NCI-H2029 treated with DMSO at 0.1 percent for 48 hours (cell line): ENCODE results near the gene RYR2.
"Not testable (repeated sequence)": the region's sequence is repeated elsewhere in the genome, so short reads cannot be mapped to it uniquely, and the experiment has no call there.

ENCODE experiments used
- DNase-seq: peaks from one replicate; lab custom pipeline; 2025; lab: John Stamatoyannopoulos, UW

Gene RYR2

DNA sequence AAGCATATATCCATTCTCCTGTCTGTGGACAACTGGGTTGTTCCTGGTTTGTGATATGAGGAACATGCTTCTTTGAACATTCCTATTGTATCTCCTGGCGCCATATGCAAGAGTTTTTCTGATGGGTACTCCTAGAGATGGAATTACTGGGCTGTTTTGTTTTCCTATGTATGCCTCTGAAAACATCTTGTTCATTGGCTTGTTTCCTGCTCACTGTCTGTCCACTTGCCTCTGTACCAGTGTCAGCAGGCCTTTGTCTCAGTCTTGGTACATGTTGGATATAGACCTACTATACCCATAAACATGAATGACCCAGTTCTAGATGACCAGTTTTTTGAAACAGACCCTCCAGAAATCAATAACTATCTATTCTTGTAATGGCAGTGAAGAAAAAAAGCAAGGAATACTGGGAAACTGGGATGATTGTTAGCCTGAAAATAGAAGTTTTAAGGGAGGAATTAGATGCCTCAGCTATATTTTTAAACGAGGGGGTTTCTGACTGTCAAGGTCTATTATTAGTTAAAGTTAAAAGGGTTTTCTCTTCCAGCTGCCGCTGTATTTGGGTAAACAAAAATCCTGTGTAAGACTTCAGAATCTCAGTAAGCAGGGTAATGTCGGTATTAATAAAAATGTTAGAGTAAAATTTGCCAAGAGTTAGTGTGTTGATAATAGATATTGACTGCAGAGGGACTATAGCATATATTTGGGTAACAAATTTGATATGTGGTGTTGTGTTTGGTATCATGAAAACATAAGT is 103.6 kb downstream of the RYR2 start:
- DNase-seq = no peak

DNA sequence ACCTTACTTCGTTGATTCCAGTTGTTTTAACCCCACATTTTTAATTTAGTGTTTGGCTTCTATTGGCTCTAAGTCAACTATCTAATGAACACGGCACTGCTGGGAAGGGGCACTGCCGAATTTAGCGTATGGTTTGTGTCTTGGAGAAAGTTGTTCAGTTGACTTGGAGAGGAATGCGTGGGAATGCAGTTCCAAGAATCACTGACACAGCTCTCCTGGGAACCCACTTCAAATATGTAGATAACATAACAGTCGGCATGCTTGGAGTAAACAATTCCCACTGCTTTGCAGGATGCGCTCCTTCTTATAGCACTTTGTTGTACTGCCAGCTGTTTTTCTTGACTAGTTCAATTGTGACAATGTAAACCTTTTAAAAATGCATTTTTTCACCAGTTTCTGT is 104.3 kb downstream of the RYR2 start:
- DNase-seq = no peak

DNA sequence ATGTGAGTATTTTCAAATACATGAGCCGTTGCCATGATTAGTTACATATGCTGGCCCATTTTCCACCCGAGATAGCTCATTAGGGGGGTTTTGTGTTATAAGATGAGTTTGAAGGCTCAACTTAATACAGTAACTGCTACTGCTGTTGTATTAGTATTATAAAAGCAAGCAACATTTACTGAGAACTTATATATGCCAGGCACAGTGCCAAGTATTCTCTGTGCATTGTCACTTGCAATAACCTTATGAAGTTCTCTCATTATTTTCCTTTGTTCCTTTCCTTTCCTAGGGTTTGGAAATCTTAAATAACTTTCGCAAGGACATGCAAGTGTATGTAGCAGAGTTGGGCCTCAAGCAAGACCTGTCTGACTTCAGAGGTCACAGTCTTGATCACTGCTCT is 107.9 kb downstream of the RYR2 start:
- DNase-seq = no peak

DNA sequence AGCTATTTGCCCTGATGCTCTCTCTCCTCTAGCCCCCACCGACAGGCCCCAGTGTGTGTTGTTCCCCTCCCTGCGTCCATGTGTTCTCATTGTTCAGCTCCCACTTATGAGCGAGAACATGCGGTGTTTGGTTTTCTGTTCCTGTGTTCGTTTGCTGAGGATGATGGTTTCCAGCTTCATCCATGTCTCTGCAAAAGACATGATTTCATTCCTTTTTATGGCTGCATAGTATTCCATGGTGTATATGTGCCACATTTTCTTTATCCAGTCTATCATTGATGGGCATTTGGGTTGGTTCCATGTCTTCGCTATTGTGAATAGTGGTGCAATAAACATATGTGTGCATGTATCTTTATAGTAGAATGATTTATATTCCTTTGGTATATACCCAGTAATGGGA is 110.0 kb downstream of the RYR2 start:
- DNase-seq = not testable (repeated sequence)

DNA sequence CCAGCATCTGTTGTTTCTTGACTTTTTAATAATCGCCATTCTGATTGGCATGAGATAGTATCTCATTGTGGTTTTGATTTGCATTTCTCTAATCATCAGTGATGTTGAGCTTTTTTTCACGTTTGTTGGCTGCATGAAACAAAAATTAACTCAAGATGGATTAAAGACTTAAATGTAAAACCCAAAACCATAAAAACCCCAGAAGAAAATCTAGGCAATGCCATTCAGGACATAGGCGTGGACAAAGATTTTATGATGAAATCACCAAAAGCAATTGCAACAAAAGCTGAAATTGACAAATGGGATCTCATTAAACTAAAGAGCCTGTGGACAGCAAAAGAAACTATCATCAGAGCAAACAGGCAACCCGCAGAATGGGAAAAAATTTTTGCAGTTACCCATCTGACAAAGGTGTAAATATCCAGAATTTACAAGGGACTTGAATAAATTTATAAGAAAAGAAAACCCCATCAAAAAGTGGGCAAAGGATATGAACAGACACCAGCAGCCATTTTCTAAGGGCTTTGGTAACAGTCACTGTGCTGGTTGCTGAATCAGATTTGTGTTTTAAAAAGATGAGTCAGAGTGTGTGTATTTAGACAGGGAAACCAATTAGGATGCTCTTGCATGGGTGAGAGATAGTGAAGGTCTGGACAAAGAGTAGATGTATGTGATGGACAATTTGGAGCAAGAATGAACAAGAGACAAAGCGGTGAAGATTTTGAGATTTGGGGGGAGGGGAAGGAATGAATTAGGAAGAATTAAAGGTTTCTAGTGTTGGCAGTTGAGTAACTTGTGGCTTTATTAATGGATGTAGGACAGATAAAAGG is 110.7 kb downstream of the RYR2 start:
- no peak for DNase-seq

DNA sequence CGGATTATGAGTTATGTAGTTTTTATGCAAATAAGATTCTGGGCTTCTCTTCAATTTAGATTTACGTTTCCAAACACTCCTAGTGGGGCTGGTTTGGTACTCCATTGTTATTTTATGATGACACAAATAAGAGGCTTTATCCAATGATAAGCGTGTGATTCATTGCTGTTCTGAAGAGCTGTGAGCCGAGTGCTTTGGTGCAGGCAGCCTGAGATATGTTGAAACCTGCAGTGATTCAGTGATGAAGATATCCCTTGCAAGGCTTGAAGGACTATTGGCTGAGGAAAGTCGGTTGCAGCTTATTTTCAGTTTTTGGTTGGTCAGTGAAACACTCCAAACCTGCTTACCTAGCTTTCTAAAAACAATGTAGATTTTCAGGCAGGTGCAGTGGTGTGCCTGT is 112.2 kb downstream of the RYR2 start:
- DNase-seq = no peak

DNA sequence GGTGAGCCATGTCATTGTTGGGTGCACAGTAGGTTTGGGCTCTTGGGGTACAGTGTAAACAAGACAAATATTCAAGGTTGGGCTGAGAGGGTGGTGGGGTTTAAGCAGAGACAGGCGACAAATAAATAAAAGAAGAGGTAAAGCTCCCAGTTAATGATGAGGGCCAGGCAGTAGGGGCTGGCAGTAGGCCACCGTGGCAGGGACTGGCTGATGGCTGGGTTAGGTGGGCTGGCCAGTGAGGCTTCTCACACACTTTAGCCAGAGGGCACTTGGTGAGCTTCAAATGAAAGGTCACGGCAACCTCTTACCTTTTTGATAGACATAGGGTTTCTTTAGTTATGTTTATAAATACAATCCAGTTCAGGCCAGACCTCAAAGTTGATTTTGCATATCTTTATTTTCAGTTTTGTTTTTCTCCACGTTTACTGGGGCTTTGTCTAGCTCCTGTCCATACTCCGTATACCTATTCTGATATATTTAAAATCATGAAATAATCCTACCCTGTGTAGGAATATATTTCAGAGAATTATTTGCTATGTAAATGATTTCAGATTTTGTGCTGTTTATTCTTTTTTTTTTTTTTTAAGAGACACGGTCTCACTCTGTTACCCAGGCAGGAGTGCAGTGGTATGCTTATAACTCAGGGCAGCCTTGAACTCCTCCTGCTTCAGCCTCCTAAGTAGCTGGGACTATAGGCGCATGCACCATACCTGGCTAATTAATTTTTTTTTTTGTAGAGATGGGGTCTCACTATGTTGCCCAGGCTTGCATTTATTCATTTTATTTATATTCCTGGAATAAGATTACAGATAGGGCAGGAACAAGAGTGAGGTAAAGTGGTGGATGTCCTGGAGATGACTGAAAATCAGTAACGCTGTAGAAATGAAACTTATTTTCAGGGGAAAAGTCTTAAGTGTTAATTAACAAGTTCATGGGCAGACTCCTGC is 122.7 kb downstream of the RYR2 start:
- no peak for DNase-seq

DNA sequence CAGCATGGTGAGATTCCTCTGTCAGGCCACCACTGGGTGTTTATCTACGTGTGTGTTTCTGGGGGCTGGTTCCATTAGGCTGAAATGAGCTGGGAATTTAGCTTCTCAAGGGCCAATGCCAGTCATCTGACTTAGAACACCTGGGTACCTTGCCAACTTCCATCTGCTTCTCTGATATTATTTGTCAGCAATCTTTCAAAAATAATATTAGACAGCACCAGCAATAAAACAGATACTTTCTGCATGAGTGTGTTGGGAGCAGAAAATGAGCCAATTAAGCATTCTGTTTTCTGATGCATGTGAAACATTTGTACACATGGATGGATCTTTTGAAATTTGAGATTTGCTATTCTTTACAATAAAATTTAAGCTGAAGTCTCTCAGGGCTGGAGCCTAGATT is 124.1 kb downstream of the RYR2 start:
- DNase-seq = no peak

DNA sequence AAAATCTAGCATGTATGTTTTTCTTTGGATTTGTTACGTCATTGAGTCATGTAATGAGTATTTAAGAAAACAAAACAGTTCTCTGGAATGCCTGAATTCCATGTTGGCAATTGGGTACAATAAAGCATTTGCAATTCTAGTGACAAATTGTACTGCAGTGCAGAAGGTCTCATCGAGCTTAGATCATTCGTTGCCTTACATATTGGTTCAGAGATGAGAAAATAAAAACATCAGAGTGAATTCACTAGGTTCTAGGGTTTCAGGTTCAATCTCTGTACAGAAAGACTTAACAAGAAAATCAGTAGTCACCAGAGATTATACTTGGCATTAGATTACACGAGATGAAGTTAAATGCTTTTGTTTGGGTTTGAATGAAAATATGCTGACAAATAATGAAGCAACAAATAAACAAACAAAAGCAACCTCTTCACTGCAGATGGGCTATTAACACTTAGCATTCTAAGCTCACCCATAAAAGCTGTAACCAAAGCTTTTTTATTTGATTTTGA is 124.7 kb downstream of the RYR2 start:
- no peak for DNase-seq

DNA sequence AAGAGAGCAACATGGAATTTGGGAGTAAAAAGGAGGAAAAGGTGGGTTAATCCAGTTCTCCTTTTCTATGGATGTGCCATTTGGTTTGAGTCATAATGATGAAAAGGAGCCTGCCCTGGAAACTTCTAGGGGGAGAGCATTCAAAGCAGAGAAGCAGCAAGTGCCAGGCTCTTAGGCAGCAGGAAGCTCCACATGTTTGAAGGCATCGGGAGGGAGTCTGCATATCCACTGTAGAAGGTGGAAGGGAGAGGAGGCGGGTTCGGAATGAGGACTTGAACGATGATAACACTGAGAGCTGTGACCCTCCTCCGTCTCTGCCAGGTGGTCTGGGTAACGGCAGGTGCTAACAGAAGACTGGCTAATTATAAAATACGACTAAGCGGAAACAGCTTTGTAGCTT is 128.2 kb downstream of the RYR2 start:
- DNase-seq = no peak

DNA sequence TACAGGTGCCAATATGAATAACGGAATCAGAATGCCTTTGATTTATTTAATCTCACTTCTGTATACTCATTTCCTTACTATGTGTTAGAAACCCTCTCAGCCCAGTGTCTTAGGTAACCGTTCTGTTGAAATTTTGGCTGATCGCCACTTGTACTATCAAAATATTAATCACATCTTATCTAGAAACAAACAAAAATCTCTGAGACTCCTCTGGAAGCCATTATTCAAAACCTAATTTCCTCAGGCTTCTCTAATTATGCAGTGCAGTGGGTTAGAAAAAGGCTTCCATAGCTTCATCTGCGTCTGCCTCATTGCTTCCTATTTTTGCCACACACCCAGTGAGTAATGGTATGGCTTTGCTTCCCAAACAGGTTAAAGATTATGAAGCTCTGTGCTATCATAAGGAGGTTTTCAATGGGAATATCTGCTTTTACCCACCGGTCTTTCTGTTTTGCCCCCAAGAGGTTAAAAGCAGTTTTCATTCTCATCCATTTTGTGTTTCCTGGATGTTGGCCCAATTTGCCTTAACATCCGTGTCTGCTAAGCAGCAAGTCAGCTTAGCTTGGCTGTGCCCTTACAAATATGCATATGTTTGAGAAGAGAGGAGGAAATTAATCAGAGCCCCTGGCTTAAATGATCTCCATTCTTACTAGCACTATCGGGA is 129.6 kb downstream of the RYR2 start:
- no peak for DNase-seq

DNA sequence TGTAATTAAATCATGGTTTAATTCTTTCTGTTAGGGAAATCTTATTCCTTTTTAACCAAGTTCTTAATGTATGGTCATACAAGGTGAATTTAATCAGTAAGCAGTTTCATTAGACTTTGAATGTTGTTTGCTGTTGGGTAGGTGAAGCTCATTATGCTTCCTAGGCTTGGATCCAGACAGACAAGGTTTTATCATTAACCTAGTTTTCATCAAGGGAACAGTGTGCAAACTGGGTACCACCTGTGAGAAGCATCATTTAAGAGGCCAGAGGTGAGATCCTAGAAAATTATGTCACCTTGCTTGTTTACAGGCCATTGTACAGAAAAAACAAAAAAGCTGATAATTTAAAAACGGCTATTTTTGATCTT is 130.1 kb downstream of the RYR2 start:
- DNase-seq = no peak

DNA sequence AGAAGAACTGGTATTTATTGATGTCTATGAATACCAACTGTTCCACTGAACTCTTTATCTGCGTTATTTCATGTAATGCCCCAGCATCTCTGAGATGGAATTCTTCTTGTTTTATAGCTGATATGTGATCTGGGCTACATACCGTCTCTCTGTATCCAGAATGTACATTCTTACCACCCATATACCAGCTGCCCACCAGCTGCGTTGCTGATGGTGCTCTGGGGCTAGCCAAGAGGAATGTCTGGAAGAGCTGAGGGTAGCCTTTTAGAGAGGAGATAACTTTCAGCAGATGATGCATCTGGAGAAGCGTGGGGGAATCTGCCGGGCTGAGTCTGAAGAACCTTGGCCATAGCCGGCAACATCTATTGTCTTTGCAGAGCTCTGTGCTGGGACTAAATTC is 137.5 kb downstream of the RYR2 start:
- no peak for DNase-seq

DNA sequence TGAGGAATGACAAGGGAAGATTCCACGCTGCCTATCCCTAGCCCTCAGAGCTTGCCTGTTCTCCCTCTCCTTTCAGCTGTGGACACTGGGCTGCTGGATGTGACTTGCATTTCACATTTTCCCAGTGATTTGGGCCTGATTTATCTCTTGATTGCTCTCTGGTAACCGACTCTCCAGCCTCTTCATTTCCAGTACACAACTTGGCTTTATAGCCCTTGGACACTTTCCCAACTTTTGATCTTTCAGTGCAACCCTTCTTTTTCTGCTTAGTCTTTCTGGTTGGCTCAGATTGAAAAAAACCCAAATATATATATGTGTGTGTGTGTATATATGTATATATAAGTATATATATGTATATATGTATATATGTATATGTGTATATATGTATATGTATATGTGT is 138.3 kb downstream of the RYR2 start:
- no peak for DNase-seq

DNA sequence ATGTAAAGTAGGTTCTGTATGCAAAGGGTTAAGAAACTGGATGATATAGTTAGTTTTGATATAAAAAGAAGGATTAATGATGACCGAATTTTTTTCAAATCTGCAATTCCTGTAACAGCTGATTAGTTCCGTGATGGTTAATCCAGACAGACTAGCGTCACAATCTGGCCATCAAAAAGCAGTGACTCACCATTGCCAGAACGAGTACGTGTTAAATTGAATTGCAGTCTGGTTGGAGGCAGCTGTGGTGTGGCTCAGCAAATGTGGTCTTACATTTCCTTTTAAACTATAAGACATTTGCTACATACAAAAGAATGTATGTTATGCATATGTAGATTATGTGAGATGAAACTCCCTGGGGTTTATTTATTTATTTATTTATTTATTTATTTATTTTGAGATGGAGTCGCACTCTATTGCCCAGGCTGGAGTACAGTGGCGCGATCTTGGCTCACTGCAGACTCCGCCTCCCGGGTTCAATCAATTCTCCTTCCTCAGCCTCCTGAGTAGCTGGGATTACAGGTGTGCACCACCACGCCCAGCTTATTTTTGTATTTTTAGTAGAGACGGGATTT is 139.8 kb downstream of the RYR2 start:
- no peak for DNase-seq

DNA sequence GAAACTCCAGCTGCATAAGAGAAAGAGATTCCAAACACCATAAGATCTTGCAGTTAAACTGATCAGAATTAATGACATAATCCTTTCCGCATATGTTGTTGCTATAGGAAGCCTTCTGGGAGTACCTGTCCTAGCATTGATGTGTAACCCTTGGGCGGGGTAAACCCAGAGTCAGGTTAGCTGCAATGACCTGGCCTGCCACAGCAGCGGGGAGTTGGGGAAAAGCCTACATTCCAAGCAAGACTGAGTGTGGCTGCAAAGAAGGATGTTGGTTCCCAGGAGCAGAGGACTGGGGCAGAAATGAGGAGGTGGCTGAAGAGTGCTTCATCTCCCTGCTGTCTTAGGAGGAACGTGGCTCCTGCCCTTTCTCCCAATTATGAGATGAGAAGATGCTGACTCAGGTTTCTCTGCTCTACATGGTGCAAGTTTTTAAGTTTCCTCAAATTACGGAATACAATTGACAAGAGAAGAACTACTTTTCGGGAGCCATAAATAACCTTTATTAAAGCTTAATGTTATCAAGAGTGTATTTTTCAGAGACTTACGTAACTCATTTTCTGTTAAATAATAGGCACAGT is 142.1 kb downstream of the RYR2 start:
- DNase-seq = no peak

DNA sequence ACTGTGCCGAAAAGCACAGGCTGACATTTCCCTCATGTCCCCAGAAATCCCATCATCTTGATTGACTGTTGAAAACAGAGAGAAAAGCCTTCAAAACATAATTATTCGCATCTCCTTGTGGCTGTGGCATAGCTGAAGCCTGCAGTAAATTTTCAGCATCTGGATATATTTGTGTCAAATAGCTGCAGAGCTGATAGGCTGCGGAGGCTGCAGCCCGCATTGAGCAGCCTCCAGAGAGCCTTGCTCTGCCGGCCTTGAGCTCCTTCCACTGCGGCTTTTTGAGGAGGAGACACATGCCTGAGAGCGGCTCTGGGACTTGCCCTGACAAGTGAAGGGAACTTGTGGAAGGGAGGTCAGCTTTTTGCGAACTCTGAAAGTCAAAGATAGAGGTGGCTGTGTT is 144.7 kb downstream of the RYR2 start:
- DNase-seq = no peak

DNA sequence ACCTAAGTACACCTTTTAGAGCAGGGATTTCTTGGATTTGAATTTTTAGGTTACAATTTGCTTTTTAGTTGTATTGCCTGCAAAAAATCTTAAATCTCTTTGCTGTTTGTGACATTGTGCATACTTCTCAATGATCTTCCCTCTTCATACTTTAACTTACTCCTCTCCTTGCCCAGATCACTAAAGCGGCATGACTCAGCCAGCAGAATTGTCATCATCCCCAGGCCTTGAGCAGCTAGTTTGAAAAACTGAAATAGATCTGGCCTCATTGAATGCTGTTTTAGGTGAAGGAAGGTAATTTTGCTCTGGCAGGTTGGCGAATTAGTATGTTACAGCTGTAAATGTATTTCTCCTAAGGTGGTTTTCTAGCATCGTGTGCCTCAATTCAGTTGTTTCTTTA is 145.9 kb downstream of the RYR2 start:
- no peak for DNase-seq

DNA sequence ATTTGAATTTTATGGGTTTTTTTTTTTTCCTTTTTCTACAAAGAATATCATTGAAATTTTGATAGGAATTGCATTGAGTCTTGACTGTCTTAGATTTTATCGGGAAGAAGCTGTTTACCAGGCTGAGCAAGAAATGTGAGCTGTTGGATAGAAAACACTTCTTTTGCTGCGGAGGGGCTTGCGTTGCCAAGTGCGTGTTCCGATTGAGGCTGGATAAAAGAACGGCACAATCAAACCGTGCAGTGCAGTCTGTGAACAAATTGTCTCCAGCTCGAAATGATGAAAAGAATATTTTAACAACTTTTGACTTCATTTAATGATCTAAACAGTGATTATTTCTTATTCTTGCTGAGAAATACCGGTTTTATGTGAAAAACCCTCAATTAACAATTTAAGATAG is 149.4 kb downstream of the RYR2 start:
- DNase-seq = no peak

DNA sequence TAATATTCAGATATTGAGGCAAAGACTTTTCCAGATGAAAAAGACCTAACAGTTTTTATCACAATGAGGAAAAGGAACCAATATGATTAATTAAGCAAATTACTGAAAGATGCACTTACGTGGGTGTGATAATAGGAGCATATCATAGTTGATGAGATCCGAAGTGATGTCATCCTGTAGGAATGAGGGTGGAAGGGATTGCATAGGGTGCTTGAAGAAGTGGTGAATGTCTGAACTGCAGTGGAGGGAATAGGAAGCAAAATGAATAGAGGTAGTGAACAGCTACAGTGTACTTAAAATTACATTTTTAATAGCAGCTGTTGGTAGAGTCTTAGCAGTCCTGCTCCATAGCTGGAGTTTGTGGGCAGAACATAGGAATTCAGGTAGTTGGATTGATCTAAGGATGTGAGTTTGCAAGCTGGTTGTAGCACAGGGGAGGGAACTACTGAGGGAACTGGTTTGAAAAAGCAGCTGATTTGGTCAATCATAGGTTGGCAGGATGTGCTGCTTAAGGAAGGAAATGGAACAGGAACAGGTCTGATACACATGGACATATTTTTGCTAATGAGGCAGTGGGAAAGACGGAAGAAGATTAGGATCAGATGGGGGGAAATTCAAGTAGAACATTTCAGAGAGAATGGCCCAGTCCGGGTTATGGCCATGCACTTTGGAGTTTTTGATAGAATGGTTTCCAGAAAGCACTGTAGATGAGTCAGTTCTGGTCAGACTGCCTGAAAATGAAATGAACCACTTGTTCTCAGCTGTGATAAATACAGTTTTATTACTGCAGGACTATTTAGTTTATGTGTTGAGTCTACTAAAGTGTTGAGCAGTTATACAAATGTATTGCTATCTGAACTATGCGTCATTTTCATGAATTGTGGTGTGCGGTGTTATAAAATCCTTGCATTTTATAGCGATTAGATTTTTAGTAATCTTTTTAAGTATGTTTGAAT is 155.8 kb downstream of the RYR2 start:
- DNase-seq = no peak
